AG08395 (cell line): ENCODE data around the gene NLRX1.
"Not testable (repeated sequence)": the region's sequence is repeated elsewhere in the genome, so short reads cannot be mapped to it uniquely, and the experiment has no call there.

Experiments
- DNase-seq: peaks from one replicate; pipeline ENCODE4 v3.0.0; 2012; ENCODE audit warnings: mixed read lengths, low spot score

The NLRX1 gene

DNA sequence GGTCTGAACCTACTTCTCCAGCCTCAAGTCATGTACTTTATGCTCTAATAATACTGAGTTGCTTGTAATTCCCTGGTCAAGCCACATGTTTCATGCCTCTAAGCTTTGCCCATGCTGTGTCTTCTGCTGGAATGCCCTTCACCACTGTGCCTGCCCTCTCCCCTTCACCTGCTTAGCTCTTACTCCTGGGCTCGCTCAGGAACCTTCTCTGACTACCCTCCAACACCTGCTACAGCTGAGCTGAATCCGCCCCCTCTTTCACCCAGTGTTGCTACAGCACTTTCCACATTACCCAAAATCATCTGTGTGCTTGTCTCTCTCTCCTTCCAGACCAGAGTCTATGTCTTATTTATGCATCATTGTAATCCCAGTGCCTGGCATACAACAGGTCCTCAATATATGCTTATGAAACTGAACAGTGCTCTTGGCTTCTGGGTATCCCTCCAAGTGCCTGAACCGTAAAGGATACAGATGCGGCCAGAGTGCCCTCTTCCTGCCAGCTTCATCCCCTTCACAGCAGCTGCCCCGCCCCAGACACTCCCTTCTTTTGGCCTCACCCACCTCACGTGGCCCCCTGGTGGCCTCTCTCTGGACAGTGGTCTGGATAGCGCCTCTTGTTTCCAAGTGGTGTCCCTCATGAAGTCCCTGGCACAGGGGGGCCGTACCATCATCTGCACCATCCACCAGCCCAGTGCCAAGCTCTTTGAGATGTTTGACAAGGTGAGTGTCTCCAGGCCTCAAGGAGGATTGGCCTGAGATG lies 12.6 kb upstream of the NLRX1 start:
- peak; percentile 24 for DNase-seq

DNA sequence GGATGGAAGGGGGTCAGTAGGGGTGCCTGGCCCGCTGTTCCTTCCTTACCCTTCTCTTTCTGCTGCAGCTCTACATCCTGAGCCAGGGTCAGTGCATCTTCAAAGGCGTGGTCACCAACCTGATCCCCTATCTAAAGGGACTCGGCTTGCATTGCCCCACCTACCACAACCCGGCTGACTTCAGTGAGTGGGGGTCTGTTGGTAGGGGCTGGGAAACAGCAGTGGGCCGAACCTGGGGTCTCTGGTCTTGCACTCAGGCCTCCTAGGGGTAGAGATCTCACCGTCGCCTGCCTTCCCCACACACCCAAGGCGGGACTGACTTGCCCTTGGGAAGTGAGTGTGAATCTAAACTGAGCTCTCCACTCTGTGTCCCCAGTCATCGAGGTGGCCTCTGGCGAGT lies 12.0 kb upstream of the NLRX1 start:
- no peak for DNase-seq

DNA sequence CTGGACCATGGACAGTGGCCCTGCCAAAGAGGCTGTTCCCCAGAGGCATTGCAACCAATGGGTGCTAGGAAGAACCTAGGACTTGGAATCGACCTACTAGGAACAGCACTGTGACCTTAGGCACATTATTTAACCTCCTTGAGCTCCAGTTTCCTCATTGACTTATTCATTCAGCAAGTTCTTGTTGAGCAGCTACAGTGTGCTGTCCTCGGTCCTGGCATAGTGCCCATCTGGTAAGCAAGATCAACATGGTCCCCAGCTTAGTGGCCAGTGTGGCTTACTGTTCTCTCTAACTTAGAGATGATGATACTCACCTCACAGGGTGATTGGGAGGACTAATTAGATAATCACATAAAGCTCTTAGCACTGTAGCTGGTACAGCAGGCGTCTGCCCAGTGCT lies 11.5 kb upstream of the NLRX1 start:
- no peak for DNase-seq

DNA sequence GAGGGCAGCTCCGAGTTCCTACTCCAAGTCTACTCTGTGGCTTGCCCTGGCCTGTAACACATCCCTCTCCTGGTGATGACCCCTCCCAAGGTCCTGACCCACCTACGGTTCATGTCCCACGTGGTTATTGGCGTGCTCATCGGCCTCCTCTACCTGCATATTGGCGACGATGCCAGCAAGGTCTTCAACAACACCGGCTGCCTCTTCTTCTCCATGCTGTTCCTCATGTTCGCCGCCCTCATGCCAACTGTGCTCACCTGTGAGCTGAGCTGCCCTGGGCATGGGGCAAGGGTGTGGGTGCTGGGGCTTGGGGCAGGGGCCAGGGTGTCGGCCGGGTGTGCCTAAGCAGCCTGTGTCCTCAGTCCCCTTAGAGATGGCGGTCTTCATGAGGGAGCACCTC lies 10.1 kb upstream of the NLRX1 start:
- DNase-seq, result no peak

DNA sequence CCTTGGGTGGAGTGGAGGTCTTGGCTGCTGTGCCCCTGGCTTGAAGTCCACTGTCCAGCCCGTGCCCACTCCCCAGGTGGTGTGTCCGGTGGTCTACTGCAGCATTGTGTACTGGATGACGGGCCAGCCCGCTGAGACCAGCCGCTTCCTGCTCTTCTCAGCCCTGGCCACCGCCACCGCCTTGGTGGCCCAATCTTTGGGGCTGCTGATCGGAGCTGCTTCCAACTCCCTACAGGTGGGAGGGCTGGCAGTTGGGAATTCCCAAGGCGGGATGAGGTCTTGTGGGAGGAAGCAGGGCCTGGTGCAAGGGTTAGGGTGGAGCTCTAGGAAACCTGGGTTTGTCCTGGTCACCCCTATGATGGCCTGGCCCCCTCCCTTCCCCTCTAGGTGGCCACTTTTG lies 8.4 kb upstream of the NLRX1 start:
- DNase-seq, result no peak

DNA sequence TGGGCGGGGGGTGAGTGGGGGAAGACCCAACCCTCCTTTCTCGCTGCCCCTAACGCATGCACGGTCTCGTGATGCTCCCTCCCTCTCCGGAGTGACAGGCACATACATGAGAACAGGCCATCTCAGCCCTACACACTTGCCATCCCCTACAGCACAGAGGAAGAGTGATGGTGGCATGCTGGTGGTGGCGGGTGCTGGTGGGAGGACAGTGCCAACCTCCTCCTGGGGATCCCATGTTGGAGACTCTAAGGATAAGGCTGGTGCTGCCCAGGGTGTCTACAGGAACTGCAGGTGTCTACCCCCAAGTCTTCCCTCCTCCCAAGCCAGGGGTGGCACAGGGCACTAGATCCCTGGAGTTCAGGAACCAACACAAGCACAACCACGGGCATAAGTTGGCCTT lies 6.7 kb upstream of the NLRX1 start:
- DNase-seq, result no peak

DNA sequence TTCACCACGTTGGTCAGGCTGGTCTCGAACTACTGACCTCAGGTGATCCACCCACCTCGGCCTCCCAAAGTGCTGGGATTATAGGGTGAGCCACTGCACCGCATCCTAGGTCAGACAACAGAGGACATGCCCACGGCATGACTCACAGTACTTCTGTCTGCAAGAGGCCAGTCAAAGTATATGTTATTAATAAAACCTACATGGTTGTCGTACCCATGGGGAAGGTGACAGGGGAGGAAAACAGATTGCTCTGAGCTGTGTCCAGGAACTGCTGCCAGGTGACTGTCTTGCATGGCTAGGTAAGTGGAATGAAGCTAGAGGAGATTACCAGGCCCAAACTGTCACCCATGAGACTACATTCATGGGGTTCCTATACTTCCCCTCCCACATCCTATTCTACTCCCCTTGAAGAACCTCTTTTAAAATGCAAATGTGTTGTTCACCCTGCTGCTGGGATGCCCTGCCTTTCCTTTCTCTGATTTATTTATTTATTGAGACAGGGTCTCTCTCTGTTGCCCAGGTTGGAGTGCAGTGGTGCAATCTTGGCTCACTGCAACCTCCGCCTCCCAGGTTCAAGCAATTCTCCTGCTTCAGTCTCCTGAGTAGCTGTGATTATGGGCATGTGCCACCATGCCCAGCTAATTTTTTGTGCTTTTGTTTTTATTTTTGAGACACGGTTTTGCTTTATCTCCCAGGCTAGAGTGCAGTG lies 2.0 kb upstream of the NLRX1 start:
- DNase-seq, result peak; percentile 62

DNA sequence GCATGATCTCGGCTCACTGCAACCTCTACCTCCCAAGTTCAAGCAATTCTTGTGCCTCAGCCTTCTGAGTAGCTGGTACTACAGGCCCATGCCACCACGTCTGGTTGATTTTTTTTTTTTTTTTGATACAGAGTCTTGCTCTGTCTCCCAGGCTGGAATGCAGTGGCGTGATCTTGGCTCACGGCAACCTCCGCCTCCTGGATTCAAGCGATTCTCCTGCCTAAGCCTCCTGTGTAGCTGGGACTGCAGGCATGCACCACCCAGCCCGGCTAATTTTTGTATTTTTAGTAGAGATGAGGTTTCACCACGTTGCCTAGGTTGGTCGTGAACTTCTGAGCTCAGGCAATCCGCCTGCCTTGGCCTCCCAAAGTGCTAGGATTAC lies 1.5 kb upstream of the NLRX1 start:
- not testable (repeated sequence) for DNase-seq

DNA sequence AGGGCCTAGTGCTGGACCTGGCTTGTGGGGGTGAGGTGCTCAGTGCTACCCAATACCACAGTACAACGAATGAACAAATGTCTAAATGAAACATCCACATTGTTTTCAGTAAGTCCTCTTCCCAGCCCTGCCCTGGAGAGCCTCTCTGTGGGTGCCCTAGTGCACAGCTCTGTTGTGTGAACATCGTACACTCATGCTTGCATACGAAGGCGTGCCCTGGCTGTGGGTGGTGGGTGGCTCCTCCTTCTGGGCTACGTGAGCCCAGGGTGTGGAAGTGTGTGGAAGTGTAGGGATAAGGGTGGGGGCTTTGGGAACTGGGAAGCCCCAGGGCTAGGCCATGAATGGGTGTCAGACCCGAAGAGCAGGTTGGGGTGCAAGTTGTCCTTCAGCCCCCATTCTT lies 592 bp upstream of the NLRX1 start:
- DNase-seq, result no peak

DNA sequence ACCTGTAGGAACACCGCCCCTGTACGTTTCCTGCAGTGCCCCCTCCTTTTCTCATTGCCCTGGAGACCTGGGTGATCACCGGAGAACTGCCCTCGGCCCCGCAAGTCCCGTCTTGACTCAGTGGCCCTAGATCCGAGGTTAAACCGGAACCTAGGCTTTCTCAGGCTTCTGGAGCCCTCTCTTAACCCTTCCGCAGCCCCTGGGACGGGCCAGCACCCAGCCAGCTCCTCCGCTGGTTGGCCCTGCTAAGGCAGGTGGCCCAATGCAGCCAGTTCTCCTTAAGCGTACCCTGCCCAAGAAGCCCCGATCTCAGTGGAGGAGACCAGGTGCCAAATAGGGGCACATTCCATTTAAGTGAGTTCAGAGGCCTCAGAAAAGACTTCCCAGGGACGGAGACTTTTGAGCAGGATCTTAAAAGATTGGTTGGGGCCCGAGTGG lies 776 bp downstream of the NLRX1 start:
- peak; percentile 45 for DNase-seq

DNA sequence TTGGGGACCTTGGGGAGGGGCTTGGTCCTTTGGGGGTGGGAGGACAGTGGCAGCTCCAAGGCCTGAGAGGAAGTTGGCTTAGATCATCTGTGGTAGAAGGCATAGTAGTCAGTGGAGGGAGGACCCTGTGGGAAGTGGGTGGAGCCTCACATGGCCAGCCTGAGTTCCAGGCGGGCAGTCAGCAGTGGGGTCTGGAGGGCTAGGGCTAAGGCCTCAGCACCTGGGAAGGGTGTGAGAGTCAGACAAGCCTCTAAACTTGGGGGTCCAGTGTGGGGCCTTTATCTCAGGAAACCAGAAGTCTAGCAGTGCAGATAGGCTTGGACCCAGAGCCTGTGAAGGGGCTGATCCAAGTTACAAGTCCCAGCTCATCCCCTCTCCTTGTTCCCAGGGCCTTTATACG lies 4.0 kb downstream of the NLRX1 start:
- DNase-seq, result no peak

DNA sequence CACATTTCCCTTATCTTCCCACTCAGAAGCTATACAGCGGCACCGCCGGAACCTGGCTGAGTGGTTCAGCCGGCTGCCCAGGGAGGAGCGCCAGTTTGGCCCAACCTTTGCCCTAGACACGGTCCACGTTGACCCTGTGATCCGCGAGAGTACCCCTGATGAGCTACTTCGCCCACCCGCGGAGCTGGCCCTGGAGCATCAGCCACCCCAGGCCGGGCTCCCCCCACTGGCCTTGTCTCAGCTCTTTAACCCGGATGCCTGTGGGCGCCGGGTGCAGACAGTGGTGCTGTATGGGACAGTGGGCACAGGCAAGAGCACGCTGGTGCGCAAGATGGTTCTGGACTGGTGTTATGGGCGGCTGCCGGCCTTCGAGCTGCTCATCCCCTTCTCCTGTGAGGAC lies 4.9 kb downstream of the NLRX1 start:
- no peak for DNase-seq

DNA sequence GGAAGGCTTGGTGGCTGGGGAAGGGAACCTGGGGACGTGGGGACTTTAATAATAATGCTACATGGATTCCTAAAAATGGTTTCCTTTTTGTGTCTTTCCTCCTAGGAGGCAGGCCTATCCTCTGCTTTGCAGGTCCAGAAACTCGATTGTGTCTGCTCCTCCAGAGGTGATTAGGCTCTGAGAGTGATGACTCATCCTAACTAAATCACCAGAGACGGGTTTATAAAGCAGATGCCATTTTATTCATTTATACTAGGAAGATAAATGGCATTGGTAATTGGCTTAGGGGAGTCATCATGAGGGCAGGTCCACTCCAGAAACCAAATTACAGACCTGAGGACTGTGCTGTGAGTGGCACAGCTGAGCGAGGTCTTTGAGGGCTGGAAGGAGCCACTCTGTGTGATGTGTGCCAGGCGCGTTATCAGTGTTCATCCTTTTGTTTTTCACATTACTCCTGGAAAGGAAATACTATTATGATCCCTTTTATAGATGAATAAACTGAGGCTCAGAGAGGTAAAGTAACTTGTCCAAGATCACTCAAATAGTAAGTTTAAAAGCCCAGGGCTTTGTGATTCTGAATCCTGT lies 7.1 kb downstream of the NLRX1 start:
- DNase-seq, result peak; percentile 26

DNA sequence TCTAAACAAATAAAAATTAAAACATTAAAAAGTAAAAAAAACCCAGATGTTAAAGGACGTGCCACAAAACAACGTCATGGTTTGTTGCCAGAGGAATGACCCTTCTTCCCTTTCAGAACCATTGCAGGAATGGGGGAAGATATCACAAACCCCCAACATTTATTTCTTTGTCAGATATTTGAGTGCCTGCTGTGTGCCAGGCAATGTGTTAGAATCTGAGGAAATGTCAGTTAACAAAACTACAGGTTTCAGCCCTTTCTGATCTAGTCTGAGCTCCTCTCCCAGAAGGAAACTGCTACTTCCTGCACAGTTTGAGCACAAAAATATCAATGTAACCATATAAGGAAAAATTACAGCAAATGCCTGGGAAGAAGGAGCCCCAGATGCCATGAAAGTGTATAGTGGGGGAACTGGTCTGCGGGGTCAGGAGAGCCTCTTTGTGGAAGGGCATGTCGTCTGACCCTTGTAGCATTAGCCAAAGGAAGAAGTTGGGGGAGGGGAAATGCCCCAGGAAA lies 9.7 kb downstream of the NLRX1 start:
- no peak for DNase-seq

DNA sequence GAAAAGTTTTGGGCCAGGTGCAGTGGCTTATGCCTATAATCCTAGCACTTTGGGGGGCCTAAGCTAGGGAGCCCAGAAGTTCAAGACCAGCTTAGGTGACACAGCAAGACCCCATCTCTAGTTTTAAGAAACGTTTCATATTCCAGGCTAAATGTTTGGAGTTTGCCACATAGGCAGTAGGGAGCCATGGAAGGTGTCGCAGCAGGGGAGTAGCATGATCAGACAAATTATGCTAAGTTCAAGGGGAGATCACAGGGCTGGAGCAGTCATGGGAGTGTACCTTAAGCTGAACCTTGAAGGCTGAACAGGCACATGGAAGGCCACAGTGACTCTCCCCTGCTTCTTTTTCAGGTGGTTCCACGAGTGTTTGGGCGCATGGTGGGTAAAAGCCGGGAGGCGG lies 10.8 kb downstream of the NLRX1 start:
- DNase-seq, result no peak

DNA sequence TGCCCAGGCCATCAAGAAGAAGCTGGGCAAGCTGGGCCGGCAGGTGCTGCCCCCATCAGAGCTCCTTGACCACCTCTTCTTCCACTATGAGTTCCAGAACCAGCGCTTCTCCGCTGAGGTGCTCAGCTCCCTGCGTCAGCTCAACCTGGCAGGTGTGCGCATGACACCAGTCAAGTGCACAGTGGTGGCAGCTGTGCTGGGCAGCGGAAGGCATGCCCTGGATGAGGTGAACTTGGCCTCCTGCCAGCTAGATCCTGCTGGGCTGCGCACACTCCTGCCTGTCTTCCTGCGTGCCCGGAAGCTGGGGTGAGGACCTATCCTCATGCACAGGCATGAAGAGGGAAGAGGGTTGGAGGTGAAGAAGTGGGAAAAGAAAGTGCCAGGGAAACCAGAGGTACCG lies 11.5 kb downstream of the NLRX1 start:
- DNase-seq, result no peak

DNA sequence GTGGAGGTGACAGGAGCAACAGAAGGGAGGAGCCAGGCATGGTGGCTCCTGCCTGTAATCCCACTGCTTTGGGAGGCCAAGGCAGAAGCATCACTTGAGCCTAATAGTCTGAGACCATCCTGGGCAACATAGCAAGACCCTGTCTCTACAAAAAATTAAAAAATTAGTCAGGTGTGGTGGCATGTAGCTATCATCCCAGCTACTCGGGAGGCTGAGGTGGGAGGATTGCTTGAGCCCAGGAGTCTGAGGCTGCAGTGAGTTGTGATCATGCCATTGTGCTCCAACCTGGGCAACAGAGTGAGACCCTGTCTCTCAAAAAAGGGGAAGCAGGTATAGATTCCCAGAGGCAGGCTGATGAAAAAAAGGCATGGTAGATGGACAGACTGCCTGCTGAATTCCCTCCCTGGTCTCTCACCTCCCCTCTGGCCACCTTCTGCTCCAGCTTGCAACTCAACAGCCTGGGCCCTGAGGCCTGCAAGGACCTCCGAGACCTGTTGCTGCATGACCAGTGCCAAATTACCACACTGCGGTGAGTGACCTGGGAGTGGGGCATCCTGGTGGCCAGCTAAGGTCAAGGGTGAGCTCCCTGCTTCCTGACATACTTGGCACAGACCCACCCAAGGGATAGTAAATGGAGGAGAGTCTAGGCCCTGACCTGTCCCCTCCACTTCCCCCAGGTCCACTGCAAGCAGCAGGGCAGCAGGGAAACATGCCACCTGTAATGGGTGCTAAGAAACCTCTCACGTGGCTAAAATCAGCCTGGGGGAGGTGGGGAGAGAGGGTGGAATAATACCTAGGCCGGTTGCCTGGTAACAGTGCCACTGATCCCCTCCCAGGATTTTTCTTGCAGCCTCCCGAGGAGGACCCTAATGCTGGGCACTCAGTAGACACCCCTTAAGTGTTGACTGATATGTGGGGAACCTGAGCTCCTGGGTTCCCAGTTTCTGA lies 12.5 kb downstream of the NLRX1 start:
- no peak for DNase-seq

DNA sequence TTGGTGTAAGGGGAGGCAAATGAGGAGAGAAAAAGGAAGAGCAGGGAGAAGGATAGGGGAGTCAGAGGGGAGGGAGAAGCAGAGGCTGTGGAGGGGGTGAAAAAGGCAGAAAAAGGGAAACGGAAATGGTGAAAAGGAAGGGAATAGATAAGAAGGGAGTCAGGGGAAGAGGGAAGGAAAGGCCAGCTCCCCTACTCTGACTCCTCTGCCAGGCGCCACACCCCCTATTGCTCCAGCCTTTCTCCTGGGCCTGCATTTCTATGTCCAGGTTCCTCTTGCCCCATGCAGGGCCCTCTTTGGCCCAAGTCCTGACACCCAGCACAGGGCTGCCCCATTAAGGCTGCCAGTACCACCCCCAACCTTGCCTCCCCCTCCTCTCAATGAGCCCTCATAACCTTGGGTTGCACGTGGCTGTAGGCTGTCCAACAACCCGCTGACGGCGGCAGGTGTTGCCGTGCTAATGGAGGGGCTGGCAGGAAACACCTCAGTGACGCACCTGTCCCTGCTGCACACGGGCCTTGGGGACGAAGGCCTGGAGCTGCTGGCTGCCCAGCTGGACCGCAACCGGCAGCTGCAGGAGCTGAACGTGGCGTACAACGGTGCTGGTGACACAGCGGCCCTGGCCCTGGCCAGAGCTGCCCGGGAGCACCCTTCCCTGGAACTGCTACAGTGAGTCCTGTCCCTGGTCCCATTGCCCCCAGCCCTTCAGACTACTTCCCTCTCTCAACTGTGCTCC lies 13.3 kb downstream of the NLRX1 start:
- no peak for DNase-seq

DNA sequence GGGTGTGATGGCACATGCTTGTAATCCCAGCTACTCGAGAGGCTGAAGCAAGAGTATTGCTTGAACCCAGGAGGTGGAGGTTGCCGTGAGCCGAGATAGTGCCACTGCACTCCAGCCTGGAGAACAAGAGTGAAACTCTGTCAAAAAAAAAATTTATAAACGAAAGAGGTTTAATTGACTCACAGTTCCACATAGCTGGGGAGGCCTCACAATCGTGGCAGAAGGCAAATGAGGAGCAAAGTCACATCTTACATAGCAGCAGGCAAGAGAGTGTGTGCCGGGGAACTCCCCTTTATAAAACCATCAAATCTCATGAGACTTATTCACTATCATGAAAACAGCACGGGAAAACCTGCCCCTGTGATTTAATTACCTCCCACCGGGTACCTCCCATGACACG lies 15.9 kb downstream of the NLRX1 start:
- not testable (repeated sequence) for DNase-seq

DNA sequence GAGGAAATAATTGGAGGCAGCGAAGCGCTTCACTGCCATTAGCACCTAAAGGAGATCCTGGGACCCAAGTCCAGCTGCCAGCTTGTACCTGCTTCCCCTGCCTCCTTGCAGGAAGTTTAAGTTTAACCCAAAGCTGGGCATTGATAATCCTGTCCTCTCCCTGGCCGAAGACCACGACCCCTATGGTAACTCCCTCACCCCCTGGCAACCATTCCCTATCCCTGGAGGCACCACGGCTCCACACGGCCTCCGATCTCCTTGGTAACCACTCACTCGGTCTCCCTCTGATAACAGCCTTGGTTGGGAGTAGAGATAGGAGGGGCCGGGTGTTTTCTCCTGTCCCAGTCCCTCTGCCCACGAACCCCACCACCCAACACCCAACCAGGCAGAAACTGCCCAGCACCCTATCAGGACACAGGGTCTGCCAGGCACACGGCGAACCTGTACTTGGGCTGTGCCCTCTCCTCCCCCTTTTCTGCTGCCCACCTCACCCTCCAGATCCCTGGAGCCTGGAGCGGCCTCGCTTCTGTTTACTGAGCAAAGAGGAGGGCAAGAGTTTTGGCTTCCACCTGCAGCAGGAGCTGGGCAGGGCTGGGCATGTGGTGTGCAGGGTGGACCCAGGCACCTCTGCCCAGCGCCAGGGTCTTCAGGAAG lies 17.6 kb downstream of the NLRX1 start:
- no peak for DNase-seq
